AG09309 (cell line): Measurements from ENCODE around the gene PCDHGA7.
"Not testable (repeated sequence)": the region's sequence is repeated elsewhere in the genome, so short reads cannot be mapped to it uniquely, and the experiment has no call there.

ENCODE experiments used
- DNase-seq: peaks from one replicate; pipeline ENCODE4 v3.0.0-alpha.2; 2010; ENCODE audit warnings: low read depth
- H3K4me3 ChIP-seq: 2 replicates; pipeline ENCODE4 v1.5.1; 2011; ENCODE audit warnings: mild to moderate bottlenecking, low read depth, low read length, moderate library complexity; ENCODE audit not compliant: control insufficient read depth
- TF ChIP-seq, protein P1 (sequence below): IDR thresholded peaks from 2 replicates; pipeline ENCODE4 v1.5.1; 2011; ENCODE audit warnings: mild to moderate bottlenecking, low read depth, low read length, inconsistent platforms; ENCODE audit not compliant: insufficient read depth, control insufficient read depth; ENCODE audit errors: missing control alignments

The PCDHGA7 gene

DNA sequence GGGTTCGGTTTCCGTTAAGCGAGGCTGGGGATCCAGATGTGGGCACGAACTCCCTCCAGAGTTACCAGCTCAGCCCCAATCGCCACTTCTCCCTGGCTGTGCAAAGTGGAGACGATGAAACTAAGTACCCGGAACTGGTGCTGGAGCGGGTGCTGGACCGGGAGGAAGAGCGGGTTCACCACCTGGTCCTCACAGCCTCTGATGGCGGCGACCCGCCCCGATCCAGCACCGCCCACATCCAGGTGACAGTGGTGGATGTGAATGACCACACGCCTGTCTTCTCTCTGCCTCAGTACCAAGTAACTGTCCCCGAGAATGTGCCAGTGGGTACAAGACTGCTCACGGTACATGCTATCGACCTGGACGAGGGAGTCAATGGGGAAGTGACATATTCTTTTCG lies 803 bp downstream of the PCDHGA7 start:
- TF ChIP-seq, protein P1, sequence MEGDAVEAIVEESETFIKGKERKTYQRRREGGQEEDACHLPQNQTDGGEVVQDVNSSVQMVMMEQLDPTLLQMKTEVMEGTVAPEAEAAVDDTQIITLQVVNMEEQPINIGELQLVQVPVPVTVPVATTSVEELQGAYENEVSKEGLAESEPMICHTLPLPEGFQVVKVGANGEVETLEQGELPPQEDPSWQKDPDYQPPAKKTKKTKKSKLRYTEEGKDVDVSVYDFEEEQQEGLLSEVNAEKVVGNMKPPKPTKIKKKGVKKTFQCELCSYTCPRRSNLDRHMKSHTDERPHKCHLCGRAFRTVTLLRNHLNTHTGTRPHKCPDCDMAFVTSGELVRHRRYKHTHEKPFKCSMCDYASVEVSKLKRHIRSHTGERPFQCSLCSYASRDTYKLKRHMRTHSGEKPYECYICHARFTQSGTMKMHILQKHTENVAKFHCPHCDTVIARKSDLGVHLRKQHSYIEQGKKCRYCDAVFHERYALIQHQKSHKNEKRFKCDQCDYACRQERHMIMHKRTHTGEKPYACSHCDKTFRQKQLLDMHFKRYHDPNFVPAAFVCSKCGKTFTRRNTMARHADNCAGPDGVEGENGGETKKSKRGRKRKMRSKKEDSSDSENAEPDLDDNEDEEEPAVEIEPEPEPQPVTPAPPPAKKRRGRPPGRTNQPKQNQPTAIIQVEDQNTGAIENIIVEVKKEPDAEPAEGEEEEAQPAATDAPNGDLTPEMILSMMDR: no peak
- no peak for DNase-seq
- H3K4me3 ChIP-seq: peak overlapping the region; percentile 65

DNA sequence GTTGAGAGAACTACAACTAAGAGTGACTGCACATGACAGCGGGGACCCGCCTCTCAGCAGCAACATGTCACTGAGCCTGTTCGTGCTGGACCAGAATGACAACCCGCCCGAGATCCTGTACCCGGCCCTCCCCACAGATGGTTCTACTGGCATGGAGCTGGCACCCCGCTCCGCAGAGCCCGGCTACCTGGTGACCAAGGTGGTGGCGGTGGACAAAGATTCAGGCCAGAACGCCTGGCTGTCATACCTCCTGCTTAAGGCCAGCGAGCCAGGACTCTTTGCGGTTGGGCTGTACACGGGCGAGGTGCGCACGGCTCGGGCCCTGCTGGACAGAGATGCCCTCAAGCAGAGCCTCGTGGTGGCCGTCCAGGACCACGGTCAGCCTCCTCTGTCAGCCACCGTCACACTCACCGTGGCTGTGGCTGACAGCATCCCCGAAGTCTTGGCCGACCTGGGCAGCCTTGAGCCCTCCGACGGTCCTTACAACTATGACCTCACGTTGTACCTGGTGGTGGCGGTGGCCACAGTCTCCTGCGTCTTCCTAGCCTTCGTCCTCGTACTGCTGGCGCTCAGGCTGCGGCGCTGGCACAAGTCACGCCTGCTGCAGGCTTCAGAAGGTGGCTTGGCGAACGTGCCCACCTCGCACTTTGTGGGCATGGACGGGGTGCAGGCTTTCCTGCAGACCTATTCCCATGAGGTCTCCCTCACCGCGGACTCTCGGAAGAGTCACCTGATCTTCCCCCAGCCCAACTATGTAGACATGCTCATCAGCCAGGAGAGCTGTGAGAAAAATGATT lies 2.1 kb downstream of the PCDHGA7 start:
- TF ChIP-seq, protein P1: no peak
- no peak overlapping the region for H3K4me3 ChIP-seq
- DNase-seq: no peak

DNA sequence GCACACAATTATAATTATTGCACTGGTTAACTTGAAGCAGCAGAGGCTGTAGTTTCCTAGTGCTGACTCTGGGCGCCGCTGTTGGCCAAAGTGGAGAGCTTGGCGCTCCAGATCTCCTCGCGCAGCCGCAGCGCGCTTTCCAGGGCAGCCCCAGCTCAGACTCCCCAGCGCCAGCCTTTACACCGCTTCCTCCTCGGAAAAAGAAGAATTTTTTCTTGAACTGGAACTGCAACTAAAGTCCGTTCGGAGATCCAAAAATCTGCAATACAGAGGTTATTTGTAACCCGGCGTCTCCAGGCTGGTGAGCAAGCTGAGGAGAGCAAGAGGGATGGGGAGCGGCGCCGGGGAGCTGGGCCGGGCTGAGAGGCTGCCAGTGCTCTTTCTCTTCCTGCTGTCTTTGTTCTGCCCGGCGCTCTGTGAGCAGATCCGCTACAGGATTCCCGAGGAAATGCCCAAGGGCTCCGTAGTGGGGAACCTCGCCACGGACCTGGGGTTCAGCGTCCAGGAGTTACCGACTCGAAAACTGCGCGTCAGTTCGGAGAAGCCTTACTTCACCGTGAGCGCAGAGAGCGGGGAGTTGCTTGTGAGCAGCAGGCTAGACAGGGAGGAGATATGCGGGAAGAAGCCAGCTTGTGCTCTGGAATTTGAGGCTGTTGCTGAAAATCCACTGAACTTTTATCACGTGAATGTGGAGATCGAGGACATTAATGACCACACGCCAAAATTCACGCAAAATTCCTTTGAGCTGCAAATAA lies 5.2 kb downstream of the PCDHGA7 start, which contains the start of gene PCDHGB4:
PCDHGB4 (plus strand) TSS at position 142 of the 755 bp plus-strand sequence; CDS start at position 329, 187 bp downstream.
- peak within 1 kb of the TSS; percentile 29 for H3K4me3 ChIP-seq
- TF ChIP-seq, protein P1: peak; percentile 60
- not testable (repeated sequence) for DNase-seq

DNA sequence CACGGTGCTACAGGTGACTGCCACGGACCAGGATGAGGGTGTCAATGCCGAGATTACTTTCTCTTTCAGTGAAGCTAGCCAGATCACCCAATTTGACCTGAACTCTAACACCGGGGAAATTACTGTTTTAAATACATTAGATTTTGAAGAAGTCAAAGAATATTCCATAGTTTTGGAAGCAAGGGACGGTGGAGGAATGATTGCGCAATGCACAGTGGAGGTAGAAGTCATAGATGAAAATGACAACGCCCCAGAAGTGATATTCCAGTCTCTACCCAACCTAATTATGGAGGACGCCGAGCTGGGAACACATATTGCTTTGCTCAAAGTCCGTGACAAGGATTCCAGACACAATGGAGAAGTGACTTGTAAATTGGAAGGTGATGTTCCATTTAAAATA lies 6.1 kb downstream of the PCDHGA7 start:
- TF ChIP-seq, protein P1: no peak
- H3K4me3 ChIP-seq: no peak overlapping the region
- no peak for DNase-seq

DNA sequence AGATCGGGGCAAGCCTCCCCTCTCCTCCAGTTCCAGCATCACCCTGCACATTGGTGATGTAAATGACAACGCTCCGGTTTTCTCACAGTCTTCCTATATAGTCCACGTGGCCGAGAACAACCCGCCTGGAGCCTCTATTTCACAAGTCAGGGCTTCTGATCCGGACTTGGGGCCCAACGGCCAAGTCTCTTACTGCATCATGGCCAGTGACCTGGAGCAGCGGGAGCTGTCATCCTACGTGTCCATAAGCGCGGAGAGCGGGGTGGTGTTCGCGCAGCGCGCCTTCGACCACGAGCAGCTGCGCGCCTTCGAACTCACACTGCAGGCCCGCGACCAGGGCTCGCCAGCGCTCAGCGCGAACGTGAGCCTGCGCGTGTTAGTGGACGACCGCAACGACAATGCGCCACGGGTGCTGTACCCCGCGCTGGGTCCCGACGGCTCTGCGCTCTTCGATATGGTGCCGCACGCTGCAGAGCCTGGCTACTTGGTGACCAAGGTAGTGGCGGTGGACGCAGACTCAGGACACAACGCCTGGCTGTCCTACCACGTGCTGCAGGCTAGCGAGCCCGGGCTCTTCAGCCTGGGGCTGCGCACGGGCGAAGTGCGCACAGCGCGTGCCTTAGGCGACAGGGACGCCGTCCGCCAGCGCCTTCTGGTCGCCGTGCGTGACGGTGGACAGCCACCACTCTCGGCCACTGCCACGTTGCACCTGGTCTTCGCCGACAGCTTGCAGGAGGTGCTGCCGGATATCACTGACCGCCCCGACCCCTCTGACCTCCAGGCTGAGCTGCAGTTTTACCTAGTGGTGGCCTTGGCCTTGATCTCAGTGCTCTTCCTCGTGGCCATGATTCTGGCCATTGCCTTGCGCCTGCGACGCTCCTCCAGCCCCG lies 6.9 kb downstream of the PCDHGA7 start:
- no peak for DNase-seq
- no peak overlapping the region for H3K4me3 ChIP-seq
- TF ChIP-seq, protein P1: no peak
